Sigmoid colon (tissue), 4 donors: ENCODE data around the gene NLRC5.

Experiments used
- POLR2A ChIP-seq, 2 donors: fragments of 450-650 bp; IDR thresholded peaks; one replicate each; pipeline ENCODE4 v1.6.1; 2016; ENCODE audit warnings: antibody characterized with exemption in 2 of 2, mild to moderate bottlenecking in 2 of 2, moderate library complexity in 2 of 2
- POLR2AphosphoS5 ChIP-seq, 4 donors: sonication (generic); formaldehyde crosslinking; IDR thresholded peaks; one replicate each; pipeline ENCODE4 v1.6.1; 2017; ENCODE audit warnings: antibody characterized with exemption in 4 of 4
- TF ChIP-seq, protein P1 (sequence below), 4 experiments: fragments of 450-650 bp in 3 of 4; fragments of 200-600 bp in 1 of 4; IDR thresholded peaks; one replicate each; pipeline ENCODE4 v1.5.1; 2016 to 2019; ENCODE audit warnings: antibody characterized with exemption in 4 of 4, mild to moderate bottlenecking in 3 of 4, moderate library complexity in 2 of 4

DNA sequence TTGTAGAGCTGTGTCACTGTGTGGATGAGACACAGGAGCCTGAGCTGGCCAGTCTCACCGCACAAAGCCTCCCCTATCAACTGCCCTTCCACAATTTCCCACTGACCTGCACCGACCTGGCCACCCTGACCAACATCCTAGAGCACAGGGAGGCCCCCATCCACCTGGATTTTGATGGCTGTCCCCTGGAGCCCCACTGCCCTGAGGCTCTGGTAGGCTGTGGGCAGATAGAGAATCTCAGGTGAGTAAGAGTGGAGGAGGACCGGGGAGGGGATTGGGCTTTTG is 37.4 kb downstream of the NLRC5 start:
- TF ChIP-seq, protein P1, sequence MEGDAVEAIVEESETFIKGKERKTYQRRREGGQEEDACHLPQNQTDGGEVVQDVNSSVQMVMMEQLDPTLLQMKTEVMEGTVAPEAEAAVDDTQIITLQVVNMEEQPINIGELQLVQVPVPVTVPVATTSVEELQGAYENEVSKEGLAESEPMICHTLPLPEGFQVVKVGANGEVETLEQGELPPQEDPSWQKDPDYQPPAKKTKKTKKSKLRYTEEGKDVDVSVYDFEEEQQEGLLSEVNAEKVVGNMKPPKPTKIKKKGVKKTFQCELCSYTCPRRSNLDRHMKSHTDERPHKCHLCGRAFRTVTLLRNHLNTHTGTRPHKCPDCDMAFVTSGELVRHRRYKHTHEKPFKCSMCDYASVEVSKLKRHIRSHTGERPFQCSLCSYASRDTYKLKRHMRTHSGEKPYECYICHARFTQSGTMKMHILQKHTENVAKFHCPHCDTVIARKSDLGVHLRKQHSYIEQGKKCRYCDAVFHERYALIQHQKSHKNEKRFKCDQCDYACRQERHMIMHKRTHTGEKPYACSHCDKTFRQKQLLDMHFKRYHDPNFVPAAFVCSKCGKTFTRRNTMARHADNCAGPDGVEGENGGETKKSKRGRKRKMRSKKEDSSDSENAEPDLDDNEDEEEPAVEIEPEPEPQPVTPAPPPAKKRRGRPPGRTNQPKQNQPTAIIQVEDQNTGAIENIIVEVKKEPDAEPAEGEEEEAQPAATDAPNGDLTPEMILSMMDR (IDR thresholded peaks at IDR 0.05), result no peak
- no peak for TF ChIP-seq POLR2AphosphoS5 (IDR thresholded peaks at IDR 0.05)
- TF ChIP-seq POLR2A (IDR thresholded peaks at IDR 0.05), result no peak
